CD4-positive, alpha-beta T cell treated with Interleukin-4 for 1 hour (primary cell): ENCODE results near the gene ARHGEF37.
"Not testable (repeated sequence)": the region's sequence is repeated elsewhere in the genome, so short reads cannot be mapped to it uniquely, and the experiment has no call there.

Experiments used
- DNase-seq, 2 donors: peaks; one replicate each; pipeline ENCODE4 v3.0.0-alpha.2; 2020 to 2022

Gene ARHGEF37

DNA sequence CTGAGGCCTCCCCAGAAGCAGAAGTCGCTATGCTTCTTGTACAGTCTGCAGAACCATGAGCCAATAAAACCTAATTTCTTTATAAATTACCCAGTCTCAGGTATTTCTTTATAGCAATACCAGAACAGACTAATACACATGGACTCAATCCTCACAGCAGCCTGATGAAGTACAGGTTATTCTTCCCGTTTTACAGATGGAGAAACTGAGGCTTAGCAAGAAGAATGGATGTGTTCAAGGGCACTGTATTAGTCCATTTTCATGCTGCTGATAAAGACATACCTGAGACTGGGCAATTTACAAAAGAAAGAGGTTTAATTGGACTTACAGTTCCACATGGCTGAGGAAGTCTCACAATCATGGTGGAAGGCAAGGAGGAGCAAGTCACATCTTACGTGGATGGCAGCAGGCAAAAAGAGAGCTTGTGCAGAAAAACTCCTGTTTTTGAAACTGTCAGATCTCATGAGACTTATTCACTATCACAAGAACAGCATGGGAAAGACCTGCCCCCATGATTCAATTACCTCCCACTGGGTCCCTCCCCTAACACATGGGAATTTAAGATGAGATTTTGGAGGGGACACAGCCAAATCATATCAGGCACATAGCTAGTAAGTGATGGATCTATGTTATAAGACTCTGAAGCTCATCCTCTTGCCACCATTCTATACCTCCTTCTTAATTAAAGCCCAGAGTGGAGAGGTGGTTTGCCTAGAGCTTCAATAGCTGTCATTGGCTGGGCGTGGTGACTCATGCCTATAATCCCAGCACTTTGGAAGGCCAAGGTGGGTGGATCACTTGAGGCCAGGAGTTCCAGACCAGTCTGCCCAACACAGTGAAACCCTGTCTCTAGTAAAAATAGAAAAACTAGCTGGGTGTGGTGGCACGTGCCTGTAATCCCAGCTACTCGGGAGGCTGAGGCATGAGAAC, 67.4 kb downstream of the ARHGEF37 start:
- not testable (repeated sequence) for DNase-seq

DNA sequence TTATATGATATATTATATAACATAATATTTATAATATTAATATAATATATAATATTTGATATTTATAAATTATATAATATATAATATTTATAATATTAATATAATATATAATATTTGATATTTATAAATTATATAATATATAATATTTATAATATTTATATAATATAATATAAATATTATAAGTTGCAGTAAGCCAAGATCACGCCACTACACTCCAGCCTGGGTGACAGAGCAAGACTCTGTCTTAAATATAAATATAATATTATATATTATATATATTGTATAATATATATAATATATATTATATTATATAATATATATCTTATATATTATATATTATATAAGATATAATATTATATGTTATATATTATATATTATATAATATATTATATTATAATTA, 68.4 kb downstream of the ARHGEF37 start:
- DNase-seq = not testable (repeated sequence)

DNA sequence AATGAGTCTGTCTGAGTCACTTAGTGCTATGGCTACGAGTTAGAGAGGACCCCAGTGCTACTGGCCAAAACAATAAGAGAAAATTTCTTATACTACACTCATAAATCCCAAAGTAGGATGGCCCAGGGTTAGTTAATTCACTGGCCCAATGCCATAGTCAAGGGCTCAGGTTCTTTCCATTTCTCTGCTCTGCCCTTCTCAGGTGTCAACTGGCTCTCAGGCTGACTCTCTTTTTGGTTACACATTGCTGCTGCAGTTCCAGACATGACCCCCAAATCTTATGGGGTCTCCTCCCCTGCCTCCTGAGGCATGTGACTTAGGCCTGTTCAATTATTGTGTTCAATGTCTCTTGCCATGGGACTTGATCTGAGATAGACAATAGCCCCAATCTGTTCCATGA, 70.4 kb downstream of the ARHGEF37 start:
- DNase-seq = no peak

DNA sequence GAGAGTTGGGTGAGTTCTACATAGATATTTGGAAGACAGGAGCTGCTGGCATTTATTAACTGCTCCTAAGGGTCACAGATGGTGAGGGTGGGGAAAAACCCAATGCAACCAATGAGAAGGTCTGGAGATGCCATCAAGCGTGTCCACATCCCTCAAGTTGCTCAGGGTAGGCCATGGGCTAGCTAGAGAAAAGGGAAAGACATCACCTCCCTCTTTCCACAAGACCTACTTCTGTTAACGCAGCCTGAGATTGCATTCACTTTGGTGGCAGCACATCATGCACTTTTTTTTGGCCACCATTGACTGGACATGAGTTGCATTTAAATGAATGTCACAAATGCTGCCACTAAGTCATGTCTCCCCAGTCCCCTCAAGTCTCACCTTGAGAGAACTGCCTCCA, 71.4 kb downstream of the ARHGEF37 start:
- no peak for DNase-seq

DNA sequence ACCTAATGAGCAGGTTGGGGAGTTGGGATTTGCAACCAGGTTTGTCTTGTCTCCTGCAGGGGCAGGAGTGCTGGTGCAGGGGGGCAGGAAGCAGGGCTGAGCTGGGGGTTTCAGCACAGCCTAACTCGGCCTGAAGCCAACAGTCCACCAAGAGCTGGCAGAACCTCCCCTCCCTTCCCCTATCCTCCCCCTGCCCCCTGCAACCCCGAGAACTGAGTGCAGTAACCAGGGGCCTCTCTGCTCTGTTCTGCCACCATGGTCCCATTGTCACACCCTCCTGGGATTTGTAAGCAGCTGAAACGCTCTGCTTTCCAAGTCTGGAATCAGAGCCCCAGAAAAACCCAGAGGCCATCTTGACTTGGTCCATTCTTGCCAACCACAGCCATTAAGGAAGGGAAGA, 72.9 kb downstream of the ARHGEF37 start:
- DNase-seq = no peak

DNA sequence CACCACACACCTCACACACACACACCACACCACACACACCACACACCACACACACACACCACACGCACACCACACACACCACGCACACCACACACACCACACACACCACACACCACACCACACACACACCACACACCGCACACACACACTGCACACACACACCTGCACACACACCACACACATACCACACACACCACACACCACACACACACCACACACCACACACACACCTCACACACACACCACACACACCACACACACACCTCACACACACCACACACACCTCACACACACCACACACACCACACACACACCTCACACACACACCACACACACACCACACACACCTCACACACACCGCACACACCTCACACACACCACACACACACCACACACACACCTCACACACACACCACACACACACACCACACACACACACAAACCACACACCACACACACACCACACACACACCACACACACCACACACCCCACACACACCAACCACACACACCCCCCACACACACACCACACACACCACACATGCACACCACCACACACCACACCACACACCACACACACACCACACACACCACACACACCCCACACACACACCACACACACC, 73.7 kb downstream of the ARHGEF37 start:
- no peak for DNase-seq

DNA sequence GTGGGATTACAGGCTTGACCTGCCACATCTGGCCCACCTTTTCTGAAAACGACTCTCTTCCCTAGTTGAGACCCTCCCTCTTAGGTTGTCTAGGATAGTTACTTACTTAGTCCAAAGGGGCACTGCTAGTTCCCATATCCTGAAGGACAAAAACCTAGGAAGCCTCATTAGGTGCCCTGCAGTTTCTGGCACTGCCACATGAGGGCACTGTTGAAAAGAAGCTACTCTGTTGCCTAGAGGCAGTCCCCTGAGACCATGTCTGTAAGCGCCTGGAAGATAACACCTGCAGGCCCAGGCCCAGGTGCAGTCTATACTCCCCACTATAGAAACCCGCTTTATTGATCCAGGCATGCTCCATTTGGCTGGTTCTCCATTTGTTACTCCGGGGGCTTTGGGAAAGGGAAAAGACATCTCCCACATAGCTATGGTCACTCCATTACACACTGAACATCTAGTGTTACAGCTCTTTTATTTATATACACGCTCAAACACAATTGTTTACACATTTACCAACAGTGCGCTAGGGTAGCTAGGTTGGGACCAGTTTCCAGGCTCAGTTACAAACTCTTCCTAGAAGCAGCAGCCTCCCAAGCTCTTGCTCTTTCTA, 75.4 kb downstream of the ARHGEF37 start:
- peak in 1 of 2 donors; percentile 31 for DNase-seq

DNA sequence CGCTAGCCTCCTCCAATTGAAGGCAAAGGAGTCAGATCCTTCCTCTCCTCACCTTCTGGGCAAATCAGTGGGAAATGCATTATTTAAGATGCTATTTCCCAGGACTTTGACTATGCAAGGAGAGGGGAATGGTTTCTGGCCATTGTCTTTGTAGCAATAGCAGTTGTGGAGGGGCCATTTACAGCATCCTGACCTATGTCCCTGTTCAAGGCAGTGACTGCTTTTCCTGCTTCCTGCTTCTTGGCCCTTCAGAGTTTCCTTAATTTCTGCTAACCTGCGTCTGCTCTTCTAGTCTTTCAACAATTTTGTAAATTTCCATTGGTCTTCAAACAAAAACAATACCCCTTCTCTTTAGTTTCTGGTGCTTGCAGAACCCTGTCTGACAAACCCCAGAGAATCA, 76.0 kb downstream of the ARHGEF37 start:
- DNase-seq = no peak

DNA sequence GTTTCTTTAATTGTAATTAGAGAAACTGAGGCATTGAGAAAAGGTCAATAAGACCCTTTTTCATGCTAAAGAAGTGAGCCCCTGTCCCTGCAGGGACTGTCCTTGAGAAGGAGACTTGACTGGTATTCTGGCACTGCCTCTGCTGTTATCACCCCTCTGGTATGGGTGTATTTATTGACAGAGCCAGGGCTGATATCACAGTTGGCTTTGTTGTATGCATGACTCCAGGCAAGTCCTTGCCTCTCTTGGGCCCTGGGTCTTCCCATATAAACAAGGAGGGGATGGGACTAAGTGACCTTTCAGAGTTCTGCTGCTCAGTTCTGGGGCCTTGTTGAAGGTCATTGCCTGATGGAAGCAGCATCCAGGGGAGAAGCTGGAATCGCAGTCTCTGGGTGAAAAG, 77.0 kb downstream of the ARHGEF37 start:
- DNase-seq = no peak

DNA sequence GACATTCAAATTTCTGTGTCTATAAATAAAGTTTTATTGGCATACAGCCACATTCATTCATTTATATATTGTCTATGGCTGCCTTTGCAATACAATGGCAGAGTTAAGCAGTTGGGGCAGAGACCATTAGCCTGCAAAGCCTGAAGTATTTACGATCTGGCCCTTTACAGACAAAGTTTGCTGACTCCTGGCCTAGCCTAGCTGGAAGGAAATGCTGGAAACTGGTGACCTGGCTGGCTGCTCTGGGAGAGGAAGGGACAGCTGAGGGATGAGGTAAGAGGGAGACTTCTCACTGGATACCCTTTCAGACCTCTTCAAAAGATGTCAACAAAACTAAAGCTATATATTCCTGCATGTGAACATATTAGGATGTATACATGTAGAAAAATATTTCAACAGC, 82.8 kb downstream of the ARHGEF37 start:
- no peak for DNase-seq

DNA sequence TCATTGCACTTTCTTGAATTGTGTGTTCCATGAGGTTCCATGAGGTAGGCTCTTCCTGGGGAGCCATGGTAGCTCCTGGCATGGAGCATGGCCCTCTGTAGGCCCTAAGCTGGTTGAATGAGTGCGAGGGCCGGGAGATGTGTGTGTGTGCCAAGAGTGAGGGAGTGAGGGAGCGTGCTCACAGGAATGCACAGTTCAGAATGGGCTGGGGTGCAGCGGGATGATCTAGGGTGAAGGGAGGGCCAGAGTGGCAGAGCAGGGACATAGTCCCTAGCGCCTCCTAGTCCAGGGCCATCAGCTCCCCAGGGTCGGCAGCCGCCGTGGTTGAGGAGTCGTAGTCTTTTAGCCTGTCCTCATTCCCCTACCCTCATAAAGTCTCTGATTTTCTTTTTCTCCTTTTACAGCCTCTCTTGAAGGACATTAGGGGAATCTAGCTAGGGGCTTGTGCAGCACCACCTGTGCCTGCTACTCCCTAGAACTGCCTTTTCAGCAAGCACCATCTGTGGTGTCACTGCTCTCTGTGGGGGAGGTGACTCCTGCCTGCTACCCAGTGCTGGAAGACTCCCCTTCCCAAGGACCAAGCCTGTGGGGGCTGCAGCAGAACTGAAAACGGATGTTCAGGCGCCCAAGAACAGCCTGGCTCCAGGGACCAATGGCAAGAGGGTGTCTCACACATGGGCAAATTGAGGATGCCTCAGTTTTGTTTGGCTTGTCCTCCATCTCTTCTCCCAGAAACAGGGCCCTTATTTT, 83.5 kb downstream of the ARHGEF37 start:
- no peak for DNase-seq

DNA sequence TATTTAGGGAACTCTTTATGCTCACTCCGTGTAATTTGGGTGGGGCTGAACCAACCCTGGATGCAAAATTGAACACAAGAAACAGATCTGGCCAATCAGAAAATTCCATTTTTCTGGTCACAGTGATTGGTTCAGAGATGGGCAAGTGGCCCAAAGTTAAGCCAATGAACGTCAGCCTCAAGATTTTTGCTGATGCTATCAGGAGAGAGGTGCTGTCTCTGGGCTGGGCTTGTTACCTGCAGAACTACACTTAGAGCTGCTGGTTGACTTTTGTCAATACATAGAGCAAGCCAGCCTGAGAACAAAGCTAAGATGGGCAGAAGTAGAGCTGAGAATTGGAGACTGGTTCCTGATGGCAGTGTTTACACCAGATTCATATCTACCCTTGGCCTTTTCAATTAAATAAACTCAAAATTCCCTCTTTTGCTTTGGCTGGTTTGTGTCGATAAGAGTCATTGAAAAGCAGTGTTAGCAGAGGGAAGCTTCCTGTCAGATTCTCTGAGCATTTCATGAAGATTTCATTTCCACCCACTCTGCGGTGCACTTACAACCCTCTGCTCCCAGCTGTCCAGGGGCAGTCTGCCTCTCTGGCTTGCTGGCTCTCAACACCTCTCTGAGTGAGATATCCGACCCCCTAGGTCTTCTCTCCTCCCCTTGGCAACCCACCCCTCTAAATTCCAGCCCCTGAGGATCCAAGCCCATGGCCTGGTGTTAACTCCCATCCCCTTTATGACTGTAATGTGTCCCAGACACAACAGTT, 84.3 kb downstream of the ARHGEF37 start:
- DNase-seq = no peak

DNA sequence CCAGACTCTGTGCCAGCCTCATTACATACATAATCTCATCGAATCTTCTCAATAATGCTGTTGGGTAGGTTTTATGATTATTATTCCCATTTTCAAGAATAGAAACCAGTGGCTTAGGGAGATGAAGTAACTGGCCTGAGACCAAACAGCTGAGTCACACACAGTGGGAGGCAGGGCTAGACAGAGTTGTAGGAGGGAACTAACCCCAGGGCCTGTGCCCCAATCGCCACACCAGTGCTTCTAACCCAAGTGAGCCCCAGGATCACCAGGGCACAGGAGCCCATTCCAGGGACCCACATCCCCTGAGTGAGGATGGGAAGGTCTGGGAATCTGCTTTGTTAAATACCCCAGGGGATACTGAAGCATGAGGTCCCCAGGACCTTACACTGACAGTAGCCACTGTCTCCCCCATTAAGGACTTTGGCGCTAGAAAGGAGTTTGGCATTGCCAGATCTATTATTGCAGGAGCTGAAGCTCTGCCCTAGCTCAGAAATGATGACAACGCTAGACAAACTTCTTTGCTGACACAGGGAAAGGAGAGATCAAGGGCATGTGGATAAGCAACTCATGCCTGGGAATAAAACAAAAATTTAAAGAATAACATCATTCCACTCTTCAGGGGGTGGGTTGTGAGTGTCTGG, 85.0 kb downstream of the ARHGEF37 start:
- DNase-seq = peak in 1 of 2 donors; percentile 32

DNA sequence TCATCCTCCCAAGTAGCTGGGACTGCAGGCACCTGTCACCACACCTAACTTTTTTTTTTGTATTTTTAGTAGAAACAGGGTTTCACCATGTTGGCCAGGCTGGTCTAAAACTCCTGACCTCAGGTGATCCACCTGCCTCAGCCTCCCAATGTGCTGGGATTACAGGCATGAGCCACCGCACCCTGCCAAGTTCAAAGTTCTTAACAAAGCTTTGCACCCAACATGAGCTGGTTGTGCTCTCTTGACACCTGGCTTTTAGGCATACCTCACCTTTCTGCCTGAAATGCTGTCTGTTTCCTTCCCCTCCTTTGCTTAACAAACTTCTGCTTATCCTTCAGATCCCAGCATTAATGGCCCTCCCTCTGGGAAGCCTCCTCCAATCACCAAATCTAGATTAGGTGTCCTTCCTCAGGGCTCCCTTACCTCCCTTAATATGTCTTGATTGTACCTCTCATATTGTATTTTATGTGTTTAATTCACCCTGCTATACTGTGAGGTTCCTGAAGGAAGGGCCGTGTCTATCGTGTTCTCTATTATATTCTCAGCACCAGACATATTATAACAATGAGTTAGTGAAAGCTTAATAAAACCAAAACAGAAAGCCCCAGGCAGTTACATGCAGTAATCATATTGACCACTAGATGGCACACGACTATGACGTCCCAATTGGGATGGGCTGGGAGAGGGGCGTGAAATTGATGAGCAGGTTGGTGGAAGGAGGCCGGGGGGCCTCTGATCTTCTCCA, 86.0 kb downstream of the ARHGEF37 start:
- DNase-seq = peak in 1 of 2 donors; percentile 32

DNA sequence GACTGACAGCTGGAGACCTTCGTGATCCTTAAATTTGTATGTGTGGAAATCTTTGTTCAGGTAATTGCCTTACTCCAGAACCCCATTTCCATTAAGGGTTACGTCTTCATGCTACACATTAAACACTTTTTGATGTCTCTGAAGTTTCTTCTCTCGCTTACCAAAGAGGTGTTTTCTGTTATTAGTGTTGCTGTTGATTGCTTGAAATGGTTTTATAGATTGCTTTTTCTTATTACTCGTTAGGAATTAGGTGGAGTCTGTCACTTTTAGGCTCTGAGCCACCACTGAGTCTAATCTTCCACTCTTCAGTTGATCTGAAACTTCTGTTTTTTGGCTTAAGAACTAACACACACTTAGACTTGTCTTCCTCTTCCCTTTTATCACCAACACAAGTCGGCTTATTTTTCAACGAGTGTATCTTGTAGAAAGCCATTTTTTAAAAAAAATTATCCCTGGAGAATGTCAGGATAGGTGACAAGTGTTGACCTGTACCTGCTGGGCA, 86.6 kb downstream of the ARHGEF37 start:
- DNase-seq = no peak

DNA sequence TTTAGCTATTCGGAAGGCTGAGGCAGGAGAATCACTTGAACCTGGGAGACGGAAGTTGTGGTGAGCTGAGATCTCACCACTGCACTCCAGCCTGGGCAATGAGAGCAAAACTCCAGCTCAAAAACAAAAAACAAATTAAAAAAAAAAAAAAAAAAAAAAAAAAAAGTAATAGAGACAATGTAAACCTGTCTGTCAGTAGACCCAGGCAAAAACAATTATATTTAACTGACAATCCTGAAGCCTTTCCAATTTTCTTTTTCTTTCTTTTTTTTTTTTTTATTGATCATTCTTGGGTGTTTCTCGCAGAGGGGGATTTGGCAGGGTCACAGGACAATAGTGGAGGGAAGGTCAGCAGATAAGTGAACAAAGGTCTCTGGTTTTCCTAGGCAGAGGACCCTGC, 88.0 kb downstream of the ARHGEF37 start:
- DNase-seq = not testable (repeated sequence)

DNA sequence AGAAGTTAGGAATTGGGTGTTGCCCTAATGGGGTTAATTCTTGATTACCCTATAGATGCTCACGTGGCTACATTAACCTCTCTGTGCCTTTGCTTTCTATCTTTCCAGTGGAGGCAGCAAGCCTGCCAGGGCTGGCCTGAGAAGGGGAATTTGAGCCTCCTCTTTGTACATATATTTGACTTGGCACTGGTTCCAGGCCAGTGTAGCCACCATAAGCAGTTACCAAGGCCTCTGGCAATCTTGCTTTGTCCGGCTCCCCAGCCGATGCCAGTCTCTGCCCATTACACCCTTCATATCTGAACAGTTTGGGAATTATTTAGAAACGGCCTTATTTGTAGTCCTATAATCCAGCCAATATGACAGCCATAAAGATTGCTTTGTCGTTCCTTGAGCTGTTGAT, 90.2 kb downstream of the ARHGEF37 start:
- no peak for DNase-seq

DNA sequence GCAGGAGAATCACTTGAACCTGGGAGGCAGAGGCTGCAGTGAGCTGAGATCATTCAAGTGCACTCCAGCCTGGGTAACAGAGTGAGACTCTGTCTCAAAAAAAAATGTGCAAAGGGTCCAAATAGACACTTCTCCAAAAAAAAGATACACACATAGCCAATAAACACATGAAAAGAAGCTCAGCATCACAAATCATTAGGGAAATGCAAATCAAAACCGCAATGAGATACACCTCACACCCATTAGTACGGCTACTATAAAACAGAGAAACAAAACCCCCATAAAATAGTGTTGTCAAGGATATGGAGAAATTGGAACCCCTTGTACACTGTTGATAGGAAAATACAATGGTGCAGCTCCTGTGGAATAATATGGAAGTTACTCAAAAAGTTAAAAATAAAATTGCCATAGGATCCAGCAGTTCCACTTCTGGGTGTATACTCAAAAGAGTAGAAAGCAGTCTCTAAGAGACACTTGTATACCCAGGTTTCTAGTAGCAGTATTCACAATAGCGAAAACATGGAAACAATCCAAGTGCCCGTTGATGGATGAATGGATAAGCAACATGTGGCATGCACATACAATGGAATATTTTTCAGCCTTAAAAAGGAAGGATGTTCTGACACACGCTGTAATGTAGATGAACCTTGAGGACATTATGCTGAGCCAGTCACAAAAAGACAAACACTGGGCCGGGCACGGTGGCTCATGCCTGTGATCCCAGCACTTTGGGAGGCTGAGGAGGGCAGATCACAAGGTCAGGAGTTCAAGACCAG, 91.6 kb downstream of the ARHGEF37 start:
- DNase-seq = no peak

DNA sequence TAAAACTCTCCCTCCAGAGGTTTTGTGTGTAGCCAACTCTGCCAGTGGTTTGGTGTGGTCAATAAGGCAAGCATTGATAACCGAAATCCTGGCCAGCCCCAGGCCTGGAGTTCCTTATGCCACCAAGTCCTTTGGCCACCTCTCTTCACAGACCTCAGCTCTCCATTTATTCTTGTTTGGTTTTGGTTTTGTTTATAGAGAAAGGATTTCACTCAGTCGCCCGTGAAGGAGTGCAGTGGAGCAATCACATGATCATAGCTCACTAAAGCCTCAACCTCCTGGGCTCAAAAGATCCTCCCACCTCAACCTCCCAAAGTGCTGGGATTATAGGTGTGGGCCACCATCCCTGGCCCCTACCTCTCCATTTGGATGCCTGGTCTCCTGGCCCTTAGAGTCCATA, 93.4 kb downstream of the ARHGEF37 start:
- DNase-seq = no peak

DNA sequence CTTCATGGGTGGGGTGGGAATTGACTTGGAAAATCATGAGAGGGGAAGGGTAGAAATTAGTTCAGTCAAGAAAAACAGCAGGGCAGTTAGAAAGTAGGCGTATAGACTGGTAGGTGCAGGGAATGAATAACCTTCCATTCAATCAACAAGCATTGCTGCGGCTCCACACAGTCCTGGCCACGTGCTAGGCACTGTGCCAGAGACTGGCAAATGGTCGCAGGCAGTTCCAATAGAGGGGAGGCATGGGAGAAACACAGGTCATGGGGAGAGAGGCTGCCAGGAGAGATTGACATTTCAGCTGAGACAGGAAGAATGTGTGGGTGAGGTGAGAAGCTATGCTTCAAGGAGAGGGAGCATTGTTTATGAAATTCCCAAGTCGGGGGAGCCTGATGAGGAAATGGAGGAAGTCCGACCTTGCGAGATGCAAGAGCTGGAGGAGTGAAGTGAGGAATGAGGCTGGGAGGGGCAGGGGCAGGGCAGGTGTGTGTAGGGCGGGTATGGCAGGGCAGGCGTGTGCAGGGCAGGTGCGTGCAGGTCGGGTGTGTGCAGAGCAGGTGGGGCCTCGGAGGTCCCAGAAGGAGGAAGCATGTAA, 94.4 kb downstream of the ARHGEF37 start:
- no peak for DNase-seq
